Neutrophil (primary cell): Measurements from ENCODE around the gene CFAP74.

ENCODE experiments used
- H3K27ac ChIP-seq: fragments of 200-600 bp; sonication (generic); 2 replicates; pipeline ENCODE4 v1.5.1; 2016; ENCODE audit warnings: mild to moderate bottlenecking, moderate library complexity
- H3K27me3 ChIP-seq: fragments of 200-600 bp; sonication (generic); 2 replicates; pipeline ENCODE4 v1.6.0; 2016; ENCODE audit warnings: mild to moderate bottlenecking
- H3K36me3 ChIP-seq: fragments of 200-600 bp; sonication (generic); 2 replicates; pipeline ENCODE4 v1.5.1; 2017
- H3K4me1 ChIP-seq, 2 experiments: fragments of 200-600 bp in 1 of 2; sonication (generic) in 1 of 2; 1 replicate in 1 of 2; 2 replicates in 1 of 2; pipeline versions ENCODE4 v1.5.1 to v1.6.1; 2013 to 2016; ENCODE audit warnings: low read depth in 1 of 2, low read length in 1 of 2, mild to moderate bottlenecking in 1 of 2, moderate library complexity in 1 of 2; ENCODE audit not compliant: control insufficient read depth in 1 of 2, insufficient read depth in 1 of 2
- H3K4me3 ChIP-seq, 2 experiments: fragments of 200-600 bp in 1 of 2; sonication (generic) in 1 of 2; 1 replicate in 1 of 2; 2 replicates in 1 of 2; pipeline ENCODE4 v1.5.1; 2013 to 2016; ENCODE audit warnings: low read depth in 1 of 2, low read length in 1 of 2, mild to moderate bottlenecking in 1 of 2, moderate library complexity in 1 of 2
- H3K9me3 ChIP-seq: fragments of 200-600 bp; sonication (generic); 2 replicates; pipeline ENCODE4 v1.5.1; 2016
- TF ChIP-seq, protein P1 (sequence below): fragments of 200-600 bp; sonication (generic); IDR thresholded peaks from 2 replicates; pipeline ENCODE4 v1.5.1; 2016; ENCODE audit warnings: antibody characterized with exemption

Gene CFAP74

DNA sequence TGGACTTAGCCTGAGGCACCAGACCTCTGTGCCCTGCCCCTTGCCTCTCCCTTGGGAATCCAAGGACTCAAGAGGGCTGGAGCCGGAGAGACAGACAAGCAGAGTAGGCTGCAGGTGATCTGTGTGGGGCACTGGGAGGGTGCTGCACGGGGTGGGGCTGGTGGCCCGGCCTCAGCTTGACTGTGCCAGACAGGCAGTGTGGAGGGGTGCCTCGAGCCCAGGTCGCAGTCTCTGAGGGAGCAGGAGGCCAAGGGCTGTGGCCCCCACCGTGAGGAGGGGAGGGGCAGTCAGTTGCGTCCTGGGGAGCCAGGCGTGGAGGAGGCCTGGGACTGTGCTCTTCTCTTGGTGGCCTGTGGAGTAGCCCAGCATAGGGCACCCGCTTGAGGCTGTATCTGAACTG lies 19.6 kb upstream of the CFAP74 start:
- H3K4me3 ChIP-seq = no peak overlapping the region
- peaks cover 0 to 8% of the 10 kb centered on the region in 2 experiments for H3K4me1 ChIP-seq
- TF ChIP-seq, protein P1, sequence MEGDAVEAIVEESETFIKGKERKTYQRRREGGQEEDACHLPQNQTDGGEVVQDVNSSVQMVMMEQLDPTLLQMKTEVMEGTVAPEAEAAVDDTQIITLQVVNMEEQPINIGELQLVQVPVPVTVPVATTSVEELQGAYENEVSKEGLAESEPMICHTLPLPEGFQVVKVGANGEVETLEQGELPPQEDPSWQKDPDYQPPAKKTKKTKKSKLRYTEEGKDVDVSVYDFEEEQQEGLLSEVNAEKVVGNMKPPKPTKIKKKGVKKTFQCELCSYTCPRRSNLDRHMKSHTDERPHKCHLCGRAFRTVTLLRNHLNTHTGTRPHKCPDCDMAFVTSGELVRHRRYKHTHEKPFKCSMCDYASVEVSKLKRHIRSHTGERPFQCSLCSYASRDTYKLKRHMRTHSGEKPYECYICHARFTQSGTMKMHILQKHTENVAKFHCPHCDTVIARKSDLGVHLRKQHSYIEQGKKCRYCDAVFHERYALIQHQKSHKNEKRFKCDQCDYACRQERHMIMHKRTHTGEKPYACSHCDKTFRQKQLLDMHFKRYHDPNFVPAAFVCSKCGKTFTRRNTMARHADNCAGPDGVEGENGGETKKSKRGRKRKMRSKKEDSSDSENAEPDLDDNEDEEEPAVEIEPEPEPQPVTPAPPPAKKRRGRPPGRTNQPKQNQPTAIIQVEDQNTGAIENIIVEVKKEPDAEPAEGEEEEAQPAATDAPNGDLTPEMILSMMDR = no peak
- H3K9me3 ChIP-seq = no peaks in the 10 kb centered on the region
- H3K36me3 ChIP-seq = no peaks in the 10 kb centered on the region
- peaks cover 76% of the 10 kb centered on the region for H3K27me3 ChIP-seq
- no peak overlapping the region for H3K27ac ChIP-seq

DNA sequence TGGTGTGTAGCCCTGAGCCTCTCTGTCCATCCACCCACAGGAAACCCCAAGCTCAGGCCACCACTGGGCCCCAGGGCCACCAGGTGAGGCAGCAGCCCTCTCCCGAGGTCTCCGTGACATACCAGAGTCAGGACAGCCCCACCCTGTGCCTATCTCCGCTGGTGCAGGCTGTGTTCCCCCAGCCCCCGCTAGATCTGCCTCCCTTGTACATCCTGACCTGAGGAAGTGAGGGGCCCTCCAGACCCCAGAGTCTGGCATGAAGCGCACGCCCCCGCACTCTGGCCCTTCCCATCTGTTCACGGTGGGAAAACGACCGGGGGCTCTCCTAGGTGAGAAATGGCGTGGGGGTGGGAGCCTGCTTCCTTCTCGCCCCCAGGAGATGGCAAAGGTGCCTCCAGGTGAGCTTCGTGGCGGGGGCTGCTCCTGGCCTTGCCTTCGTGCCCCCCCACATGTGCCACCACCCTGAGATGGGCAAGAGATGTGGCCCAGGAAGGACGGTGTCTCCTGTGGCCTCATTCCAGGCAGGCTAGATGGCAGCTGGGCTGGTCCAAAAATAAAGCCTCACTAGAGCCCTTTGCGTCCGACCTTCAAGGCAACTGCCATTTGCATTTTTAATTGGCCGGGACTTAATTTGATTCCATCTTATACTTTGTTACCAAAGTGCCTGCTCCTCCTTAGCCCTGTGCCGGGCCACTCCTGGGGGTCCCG lies 18.6 kb upstream of the CFAP74 start:
- H3K36me3 ChIP-seq = no peaks in the 10 kb centered on the region
- H3K27me3 ChIP-seq = peaks cover 86% of the 10 kb centered on the region
- no peaks in the 10 kb centered on the region for H3K9me3 ChIP-seq
- peaks cover 0 to 8% of the 10 kb centered on the region in 2 experiments for H3K4me1 ChIP-seq
- H3K27ac ChIP-seq = no peak overlapping the region
- no peak overlapping the region for H3K4me3 ChIP-seq
- TF ChIP-seq, protein P1 = no peak

DNA sequence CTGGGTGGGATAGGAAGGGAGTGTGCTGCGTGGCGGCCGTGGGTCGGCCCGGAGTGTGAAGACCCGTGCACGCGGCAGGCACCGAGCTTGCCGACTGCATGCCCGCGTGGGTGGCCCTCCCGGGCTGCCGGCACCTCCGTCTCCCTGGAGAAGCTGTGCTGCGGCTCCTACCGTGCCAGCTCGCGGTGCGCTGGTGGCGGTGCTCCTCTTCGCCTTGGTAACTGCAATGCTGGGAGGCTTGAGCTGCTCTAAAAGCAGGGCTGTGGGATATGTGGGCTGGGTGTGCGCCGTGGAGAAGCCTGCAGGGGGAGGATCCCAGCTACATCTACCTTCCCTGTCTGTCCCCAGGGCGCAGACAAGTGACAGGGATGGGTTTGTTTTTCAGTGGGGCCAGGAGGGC lies 18.0 kb upstream of the CFAP74 start:
- TF ChIP-seq, protein P1 = no peak
- H3K9me3 ChIP-seq = no peaks in the 10 kb centered on the region
- no peak overlapping the region for H3K4me3 ChIP-seq
- no peak overlapping the region for H3K27ac ChIP-seq
- peaks cover 0 to 8% of the 10 kb centered on the region in 2 experiments for H3K4me1 ChIP-seq
- H3K27me3 ChIP-seq = peaks cover 92% of the 10 kb centered on the region
- no peaks in the 10 kb centered on the region for H3K36me3 ChIP-seq

DNA sequence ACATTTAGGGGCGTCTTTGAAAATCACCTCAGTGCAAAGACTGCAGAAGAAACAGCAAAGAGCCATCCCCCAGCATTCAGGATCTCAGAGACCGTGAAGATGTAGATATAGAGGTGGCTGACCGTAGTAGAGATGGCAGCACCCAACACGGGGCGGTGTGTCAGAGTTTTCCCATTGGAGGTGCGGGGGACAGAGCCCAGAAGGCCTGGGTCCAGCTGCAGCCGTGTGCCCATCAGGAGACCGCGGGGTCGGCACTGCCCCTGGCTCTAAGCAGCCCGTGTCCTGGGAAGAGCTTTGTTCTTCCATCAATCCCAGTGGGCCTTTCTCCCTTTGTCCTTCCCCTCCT lies 16.7 kb upstream of the CFAP74 start:
- Histone ChIP-seq H3K27me3 (peaks cover 95% of the 10 kb centered on the region), H3K4me1 (peaks cover 0 to under 1% of the 10 kb centered on the region in 2 experiments), H3K36me3 (no peaks in the 10 kb centered on the region), H3K9me3 (no peaks in the 10 kb centered on the region), H3K27ac (no peak overlapping the region), H3K4me3 (no peak overlapping the region)
- TF ChIP-seq, protein P1 = no peak

DNA sequence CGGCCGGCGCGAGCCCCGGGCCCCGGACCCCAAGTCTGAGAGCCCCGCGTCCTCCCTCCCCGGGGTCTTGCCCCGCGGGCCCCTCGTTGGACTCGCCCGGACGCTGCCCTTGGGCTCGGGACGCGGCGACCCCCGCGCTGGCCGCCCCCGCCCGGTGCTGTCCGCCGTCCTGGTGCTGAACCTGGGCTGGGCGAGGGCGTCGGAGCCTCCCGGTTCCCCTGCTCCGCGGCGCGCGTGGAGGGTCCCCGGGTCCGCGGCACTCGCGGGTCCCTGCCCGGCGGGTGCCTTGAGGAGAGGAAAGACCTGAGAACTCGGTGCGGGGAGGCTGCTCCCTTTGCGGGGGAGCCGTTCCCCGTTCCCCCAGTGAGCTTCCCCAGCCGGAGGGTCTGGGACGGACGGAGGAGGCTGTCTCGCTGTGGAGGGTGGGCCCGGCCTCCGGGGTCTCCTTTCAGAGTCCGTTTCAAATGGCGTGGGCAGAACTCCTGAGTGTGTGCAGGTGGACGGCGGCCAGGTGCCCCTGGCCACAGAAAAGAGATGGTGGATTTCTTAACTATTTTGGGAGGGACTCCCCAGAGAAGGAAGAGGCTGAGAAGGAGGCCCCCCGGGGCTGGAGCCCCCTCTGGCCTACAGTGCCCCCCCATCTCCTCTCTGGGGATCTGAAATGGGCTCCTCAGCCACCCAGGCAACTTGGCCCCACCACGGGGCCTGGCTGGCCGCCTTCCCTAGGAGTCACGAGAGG lies 16.2 kb upstream of the CFAP74 start:
- Histone ChIP-seq H3K9me3 (no peaks in the 10 kb centered on the region), H3K27me3 (peaks cover 95% of the 10 kb centered on the region), H3K4me3 (no peak overlapping the region), H3K4me1 (no peaks in the 10 kb centered on the region), H3K27ac (no peak overlapping the region), H3K36me3 (no peaks in the 10 kb centered on the region)
- TF ChIP-seq, protein P1 = no peak
